Measurements from ENCODE around the gene TBX1.

DNA sequence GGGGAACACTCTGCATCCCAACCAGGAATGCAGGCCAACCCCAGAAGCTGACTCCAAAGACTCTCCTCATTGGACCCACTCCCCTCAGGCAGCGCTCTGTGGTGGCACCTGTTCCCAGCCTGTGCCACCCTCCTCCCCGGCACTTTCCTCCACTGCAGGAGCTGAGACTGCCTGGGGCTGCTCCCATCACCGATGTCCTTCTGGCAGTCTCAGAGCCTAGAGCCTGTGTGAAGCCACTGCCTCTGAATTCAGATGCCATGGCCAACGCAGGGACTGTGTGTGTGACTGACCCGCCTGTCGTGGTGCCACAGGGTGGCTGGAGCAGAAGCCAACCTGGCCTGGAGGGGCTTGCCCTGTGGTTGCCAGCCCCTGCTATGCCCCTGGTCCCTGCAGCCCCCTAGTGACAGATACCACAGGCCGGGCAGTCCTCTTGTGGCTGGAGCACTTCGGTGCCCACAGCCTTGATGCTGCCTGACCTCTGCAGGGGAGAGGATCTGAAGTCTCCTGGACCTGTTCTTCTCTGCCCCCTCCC, 43.2 kb downstream of the TBX1 start:
- TF ChIP-seq, protein P1, sequence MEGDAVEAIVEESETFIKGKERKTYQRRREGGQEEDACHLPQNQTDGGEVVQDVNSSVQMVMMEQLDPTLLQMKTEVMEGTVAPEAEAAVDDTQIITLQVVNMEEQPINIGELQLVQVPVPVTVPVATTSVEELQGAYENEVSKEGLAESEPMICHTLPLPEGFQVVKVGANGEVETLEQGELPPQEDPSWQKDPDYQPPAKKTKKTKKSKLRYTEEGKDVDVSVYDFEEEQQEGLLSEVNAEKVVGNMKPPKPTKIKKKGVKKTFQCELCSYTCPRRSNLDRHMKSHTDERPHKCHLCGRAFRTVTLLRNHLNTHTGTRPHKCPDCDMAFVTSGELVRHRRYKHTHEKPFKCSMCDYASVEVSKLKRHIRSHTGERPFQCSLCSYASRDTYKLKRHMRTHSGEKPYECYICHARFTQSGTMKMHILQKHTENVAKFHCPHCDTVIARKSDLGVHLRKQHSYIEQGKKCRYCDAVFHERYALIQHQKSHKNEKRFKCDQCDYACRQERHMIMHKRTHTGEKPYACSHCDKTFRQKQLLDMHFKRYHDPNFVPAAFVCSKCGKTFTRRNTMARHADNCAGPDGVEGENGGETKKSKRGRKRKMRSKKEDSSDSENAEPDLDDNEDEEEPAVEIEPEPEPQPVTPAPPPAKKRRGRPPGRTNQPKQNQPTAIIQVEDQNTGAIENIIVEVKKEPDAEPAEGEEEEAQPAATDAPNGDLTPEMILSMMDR (IDR thresholded peaks at IDR 0.05; ENCODE audit: low read depth, low read length, poor library complexity, severe bottlenecking): no peak
- no peak for TF ChIP-seq EZH2phosphoT487 (IDR thresholded peaks at IDR 0.05; ENCODE audit: borderline replicate concordance, low read length)

Data from DOHH2 (cell line).